NCI-H82 (cell line): ENCODE measurements around the gene PRG3.
"Not testable (repeated sequence)": the region's sequence is repeated elsewhere in the genome, so short reads cannot be mapped to it uniquely, and the experiment has no call there.

Experiments used
- DNase-seq: peaks from one replicate; lab custom pipeline; 2025; lab: John Stamatoyannopoulos, UW

Gene PRG3

DNA sequence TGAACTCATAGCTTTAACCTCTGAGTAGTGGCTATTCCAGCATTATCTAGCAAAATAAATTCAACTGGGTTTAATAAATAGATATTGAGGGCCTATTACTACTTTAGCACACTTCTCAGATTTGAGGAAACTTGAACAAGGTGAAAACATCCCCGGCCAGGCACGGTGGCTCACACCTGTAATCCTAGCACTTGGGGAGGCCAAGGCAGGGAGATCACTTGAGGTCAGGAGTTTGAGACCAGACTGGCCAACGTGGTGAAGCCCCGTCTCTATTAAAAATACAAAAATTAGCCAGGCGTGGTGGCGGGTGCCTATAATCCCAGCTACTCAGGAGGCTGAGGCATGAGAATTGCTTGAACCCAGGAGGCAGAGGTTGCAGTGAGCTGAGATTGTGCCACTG, 44.1 kb downstream of the PRG3 start:
- not testable (repeated sequence) for DNase-seq

DNA sequence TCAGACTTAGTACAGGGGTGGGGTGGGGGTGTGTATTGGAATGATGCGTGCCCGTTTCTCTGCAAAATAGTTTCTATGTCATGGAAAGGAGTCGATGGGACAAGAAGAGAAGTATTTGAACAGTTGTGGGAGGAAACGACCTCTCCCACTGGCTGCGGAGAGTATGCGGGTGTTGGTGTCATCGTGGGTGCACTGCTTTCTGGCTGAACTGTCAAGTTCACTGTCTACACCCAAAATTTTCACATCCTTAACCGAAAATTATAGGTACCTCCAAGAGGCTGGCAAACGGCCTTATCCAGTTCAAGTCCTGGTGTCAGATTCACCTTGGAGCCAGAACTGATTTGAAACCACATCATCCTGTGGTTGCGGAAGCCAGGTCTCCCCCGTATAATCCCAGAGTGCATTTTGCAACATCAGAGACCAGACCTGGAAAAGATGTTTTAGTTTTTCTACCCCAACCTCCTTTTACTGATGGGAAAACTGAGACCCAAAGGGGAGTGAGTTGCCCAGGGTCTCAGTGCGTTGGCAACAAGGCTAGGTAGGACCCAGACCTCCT, 44.8 kb downstream of the PRG3 start:
- DNase-seq = no peak

DNA sequence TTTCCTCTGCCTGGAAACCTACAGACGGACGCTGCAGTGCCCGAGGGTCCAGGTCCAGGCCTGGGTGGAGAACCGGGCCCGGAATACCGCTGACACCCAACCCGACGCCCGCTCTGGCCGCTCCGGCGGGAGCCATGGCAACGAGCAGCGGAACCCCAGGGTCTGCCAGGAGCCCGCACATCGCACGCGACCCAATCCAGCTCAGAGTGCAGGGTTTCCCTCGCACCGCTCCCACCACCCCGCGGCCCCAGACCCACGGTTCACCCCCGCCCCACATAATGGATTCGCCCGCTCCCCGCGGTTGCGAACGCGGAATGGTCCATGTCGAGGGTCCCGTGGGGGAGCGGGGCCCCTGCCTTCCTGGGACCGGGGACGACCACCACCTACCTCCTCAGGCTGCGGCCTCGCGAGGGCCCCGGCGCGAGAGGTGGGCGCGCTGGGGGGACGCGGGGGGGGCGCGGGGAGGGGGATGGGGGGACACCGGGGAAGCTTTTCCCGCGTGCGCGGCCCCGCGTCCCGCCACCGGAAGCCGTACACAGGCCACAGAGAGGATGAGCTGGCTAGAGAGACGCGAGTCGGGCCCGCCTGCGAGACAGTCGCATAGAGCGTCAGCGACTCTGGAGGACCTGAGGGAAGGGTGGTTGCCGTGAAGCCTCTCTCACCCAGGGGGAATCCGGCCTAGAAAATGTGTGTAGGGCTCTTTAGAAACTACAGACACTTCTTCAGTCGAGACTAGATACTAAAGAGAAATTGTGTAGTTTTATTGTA, 45.4 kb downstream of the PRG3 start, which contains the start of gene SSRP1:
Gene SSRP1, minus strand, starts transcription at position 550 of the 768 bp plus-strand sequence. CDS start 771 bp downstream, outside the sequence.
- DNase-seq = peak; percentile 92

DNA sequence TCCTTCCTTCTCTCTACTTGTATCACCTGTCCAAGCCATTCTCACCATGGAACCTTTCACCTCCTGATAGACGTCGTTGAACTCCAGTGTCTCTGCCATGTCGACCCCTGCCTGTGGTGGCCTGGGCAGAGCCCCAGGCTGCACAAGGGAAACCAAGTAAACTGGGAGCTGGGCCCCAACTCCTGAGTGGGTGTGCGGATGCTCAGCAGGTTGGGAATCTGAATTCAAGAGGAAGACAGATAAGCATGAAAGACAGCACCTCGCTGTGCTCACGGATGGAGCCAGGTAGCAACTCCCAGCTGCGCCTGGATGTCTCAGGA, 46.0 kb downstream of the PRG3 start:
- no peak for DNase-seq

DNA sequence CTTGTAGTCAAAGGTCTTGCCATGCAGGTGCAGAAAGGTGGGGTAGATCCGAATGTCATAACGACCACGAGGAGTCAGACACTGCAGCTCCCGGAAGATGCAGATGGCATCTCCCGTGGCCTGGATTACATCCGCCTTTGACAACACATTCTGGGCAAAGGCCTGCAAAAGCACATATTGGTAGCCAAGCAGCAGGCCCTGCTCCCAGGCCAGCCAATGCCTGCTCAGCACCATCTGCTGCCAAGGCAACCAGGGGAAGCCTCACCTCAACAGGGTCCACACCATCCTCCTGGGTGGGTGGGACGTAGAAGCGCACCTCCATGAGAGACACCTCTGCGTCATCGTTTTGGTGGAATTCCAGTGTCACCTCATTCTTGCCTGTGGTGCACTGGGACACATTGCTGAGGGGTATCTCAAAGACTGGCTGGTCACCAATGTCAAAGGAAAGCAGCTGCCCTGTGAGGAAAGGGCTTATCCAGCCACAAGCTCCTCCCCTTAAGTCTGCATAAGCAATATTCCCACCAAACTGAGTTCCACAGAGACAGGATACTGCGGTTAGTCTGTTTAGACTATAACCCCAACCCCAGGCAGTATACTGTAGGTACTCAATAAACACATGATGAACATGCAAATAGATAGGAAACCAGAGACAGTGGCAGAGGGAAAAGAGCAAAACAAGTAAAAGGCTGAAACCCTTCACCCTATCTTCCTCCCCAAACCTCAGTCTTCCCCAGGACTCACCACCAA, 48.1 kb downstream of the PRG3 start:
- no peak for DNase-seq

DNA sequence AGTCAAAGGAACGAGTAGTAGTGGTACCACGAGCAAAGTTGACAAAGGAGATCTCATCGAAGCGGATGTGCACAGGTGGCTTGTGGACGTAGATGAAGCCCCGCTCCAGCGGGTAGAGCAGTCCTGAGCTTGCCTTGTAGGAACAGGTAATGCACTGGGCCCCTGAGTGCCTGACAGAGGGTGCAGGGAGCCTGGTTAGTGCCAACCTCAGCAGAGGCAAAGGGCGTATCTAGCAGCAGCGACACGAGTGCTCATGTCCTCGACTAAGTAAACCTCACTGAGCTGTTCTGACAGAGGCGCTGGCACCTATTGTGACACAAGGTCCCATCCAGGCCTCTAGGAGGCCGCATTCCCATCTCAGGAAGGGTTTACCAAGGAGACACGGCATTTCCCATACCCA, 49.2 kb downstream of the PRG3 start:
- no peak for DNase-seq

DNA sequence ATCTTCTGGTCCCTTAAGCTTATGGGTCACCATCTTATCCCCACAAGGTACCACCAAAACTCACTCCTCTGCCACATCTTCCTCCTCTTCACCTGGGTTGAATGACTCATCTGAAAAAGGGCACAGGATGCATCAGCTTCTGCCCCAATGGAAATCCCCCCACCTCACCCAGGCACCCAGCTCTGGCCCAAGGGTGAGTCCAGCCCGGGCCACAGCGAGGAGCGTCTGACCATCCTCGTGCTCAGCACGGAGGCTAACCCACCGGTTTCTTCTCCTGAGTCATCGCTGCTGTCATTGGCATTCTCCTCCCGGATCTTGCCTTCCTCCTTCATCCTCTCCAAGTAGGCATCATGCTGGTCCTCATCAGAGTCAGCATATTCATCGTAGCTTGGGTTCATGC, 50.9 kb downstream of the PRG3 start:
- no peak for DNase-seq

DNA sequence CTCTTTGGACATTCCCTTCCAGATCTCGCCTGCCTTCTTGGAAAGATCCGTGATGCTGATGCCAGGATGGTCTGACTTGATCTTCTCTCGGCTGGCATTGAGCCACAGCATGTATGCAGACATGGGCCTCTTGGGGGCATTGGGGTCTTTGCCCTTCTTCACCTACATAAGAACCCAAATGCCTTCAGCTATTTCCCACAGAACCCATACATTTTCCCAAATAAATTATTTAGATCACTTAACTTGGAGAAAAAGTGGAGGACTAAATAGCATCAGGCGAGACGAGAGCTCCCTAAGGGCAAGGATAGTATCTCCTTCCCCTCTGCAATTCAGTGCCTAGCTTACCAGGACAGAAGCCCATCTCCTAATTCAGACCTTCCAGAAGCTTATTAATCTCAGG, 53.2 kb downstream of the PRG3 start:
- no peak for DNase-seq
